OCI-LY7 (cell line): Measurements from ENCODE around the gene CHST3.

Experiments used
- EZH2phosphoT487 ChIP-seq: fragments of 200-600 bp; sonication (generic); IDR thresholded peaks from 2 replicates; pipeline ENCODE4 v1.6.1; 2018; ENCODE audit warnings: low read depth, borderline replicate concordance, mild to moderate bottlenecking, mixed run types, antibody characterized with exemption, low read length, moderate library complexity, mixed read lengths
- TF ChIP-seq, protein P1 (sequence below): fragments of 200-600 bp; sonication (generic); conservative IDR thresholded peaks from 2 replicates; pipeline ENCODE4 v1.5.1; 2014; ENCODE audit warnings: mild to moderate bottlenecking, antibody characterized with exemption, low read length, moderate library complexity, mixed read lengths

DNA sequence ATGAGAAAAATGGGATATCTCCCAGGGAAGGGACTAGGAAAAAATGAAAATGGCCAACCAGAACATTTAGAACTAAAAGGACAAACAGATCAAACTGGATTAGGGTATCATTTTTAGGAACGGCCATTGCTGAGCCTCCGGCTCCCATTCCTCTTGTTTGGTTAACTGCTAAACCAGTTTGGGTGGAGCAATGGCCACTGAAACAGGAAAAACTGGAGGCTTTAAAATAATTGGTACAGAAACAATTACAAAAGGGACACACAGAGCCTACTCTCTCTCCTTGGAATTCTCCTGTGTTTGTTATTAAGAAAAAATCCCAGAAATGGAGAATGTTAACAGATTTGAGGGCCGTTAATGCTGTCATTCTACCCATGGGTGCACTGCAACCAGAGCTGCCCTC, 4.7 kb upstream of the CHST3 start:
- TF ChIP-seq, protein P1, sequence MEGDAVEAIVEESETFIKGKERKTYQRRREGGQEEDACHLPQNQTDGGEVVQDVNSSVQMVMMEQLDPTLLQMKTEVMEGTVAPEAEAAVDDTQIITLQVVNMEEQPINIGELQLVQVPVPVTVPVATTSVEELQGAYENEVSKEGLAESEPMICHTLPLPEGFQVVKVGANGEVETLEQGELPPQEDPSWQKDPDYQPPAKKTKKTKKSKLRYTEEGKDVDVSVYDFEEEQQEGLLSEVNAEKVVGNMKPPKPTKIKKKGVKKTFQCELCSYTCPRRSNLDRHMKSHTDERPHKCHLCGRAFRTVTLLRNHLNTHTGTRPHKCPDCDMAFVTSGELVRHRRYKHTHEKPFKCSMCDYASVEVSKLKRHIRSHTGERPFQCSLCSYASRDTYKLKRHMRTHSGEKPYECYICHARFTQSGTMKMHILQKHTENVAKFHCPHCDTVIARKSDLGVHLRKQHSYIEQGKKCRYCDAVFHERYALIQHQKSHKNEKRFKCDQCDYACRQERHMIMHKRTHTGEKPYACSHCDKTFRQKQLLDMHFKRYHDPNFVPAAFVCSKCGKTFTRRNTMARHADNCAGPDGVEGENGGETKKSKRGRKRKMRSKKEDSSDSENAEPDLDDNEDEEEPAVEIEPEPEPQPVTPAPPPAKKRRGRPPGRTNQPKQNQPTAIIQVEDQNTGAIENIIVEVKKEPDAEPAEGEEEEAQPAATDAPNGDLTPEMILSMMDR = no peak
- TF ChIP-seq EZH2phosphoT487 = no peak
